MCF 10A (cell line): ENCODE measurements around the gene TNNT2. TPM values are rescaled to one million over a fixed set of nuclear protein-coding genes. Genes with fewer than 3 reads are reported as not detected.

Source experiments
- BruUV-seq: library from RNA; stranded (reverse); fragments of 400-500 nt; replicated peaks from 2 replicates; lab custom pipeline; 2021; lab: Mats Ljungman, UMichigan
- CTCF ChIA-PET: fragments of 300-600 bp; sonication (Branson Sonifier 250); formaldehyde crosslinking; extraction: SDS; loops from one replicate; lab custom pipeline; 2021; ENCODE audit warnings: antibody characterized with exemption, inconsistent platforms; lab: Yijun Ruan, JAX
- POLR2A ChIA-PET: fragments of 300-600, 350-650 bp; sonication (Branson Sonifier 250); formaldehyde crosslinking; extraction: SDS; loops from one replicate; lab custom pipeline; 2020; ENCODE audit warnings: antibody characterized with exemption, inconsistent platforms; lab: Yijun Ruan, JAX
- DNase-seq: peaks from one replicate; pipeline ENCODE4 v3.0.0-alpha.2; 2018; ENCODE audit not compliant: unreplicated experiment
- H3K27ac Mint-ChIP-seq: one replicate; pipeline ENCODE4 v1.8.0; 2022; ENCODE audit warnings: mild to moderate bottlenecking, low read depth, mixed read lengths; ENCODE audit not compliant: unreplicated experiment
- H3K27me3 Mint-ChIP-seq: one replicate; pipeline ENCODE4 v1.8.0; 2022; ENCODE audit warnings: mixed read lengths; ENCODE audit not compliant: insufficient read depth, unreplicated experiment
- H3K36me3 Mint-ChIP-seq: one replicate; pipeline ENCODE4 v1.8.0; 2022; ENCODE audit warnings: mild to moderate bottlenecking, moderate library complexity, mixed read lengths; ENCODE audit not compliant: insufficient read depth, unreplicated experiment
- H3K4me1 Mint-ChIP-seq: one replicate; pipeline ENCODE4 v1.8.0; 2022; ENCODE audit warnings: mixed read lengths; ENCODE audit not compliant: insufficient read depth, unreplicated experiment
- H3K4me3 Mint-ChIP-seq: one replicate; pipeline ENCODE4 v1.8.0; 2022; ENCODE audit warnings: mild to moderate bottlenecking, moderate library complexity, mixed read lengths; ENCODE audit not compliant: unreplicated experiment
- H3K9me3 Mint-ChIP-seq: one replicate; pipeline ENCODE4 v1.8.0; 2022; ENCODE audit warnings: mixed read lengths; ENCODE audit not compliant: unreplicated experiment
- CTCF ChIP-seq: fragments of 200-600 bp; IDR thresholded peaks from one replicate; pipeline ENCODE4 v1.8.0; 2022; ENCODE audit warnings: antibody characterized with exemption, mild to moderate bottlenecking; ENCODE audit not compliant: unreplicated experiment
- intact Hi-C: fragments of 100-400 bp; cut with micrococcal nuclease; formaldehyde crosslinking; loops from 2 replicates; pipeline ENCODE4 v1.14.1; 2022
- total RNA-seq: library from RNA; stranded (reverse); gene quantifications from 2 replicates; pipeline ENCODE4 v1.2.3, GENCODE V29; 2022

Gene TNNT2
- total RNA-seq, 1 experiment from 2014 or later = 0.37 TPM

GRCh38 chr1:201389051-201389450 lies 11.6 kb upstream of the TNNT2 start:
- POLR2A ChIA-PET = interaction anchor here (0.9 to 1.3 kb wide), 3 partner anchors 8 to 47 kb away, joined by 3 to 4 read pairs (median 3); partner anchors contain the start of gene LAD1
- DNase-seq = no peak
- no TSS peak for BruUV-seq
- CTCF ChIA-PET = interaction anchor here (0.5 to 20.0 kb wide), 16 partner anchors 8 to 416 kb away, joined by 3 to 539 read pairs (median 5); no protein-coding TSS in a partner anchor
- intact Hi-C loops = no loop called here
- H3K4me3 Mint-ChIP-seq = no peak overlapping the region
- no peaks in the 10 kb centered on the region for H3K27me3 Mint-ChIP-seq
- no peaks in the 10 kb centered on the region for H3K9me3 Mint-ChIP-seq
- H3K36me3 Mint-ChIP-seq = peaks cover 17% of the 10 kb centered on the region
- peaks cover 11% of the 10 kb centered on the region for H3K4me1 Mint-ChIP-seq
- H3K27ac Mint-ChIP-seq = no peak overlapping the region
- no peak for TF ChIP-seq CTCF

DNA sequence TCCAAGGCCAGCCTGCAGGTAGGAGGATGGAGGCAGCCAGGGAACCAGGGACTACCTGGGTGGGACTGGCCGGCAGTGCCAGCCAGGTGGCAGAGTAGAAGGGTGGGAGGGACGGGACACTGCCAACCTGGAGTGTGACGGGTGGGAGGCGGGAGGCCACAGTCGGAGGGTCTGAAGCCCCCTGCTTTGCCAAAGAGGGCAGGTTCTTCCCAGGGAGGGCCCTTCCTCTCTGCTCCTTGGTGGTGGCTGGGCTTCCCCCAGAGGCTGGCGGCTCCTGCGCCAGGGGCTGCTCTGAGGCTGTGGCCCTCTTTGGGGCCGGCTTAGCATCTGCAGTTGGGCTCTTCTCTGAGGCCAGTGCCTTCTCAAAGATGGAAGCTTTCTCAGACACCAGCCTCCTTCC lies 8.7 kb upstream of the TNNT2 start:
- H3K4me1 Mint-ChIP-seq = peaks cover 19% of the 10 kb centered on the region
- POLR2A ChIA-PET = interaction anchor here (0.9 to 1.7 kb wide), 6 partner anchors 10 to 139 kb away, joined by 3 to 5 read pairs (median 3); no protein-coding TSS in a partner anchor
- no peak overlapping the region for H3K4me3 Mint-ChIP-seq
- no TSS peak for BruUV-seq
- no peaks in the 10 kb centered on the region for H3K27me3 Mint-ChIP-seq
- CTCF ChIA-PET = interaction anchor here (0.5 to 20.0 kb wide), 39 partner anchors 10 to 876 kb away, joined by 3 to 539 read pairs (median 5); no protein-coding TSS in a partner anchor
- intact Hi-C loops = no loop called here
- TF ChIP-seq CTCF = no peak
- DNase-seq = no peak
- no peaks in the 10 kb centered on the region for H3K9me3 Mint-ChIP-seq
- H3K36me3 Mint-ChIP-seq = peaks cover 12% of the 10 kb centered on the region
- peak overlapping the region; percentile 24 for H3K27ac Mint-ChIP-seq

DNA sequence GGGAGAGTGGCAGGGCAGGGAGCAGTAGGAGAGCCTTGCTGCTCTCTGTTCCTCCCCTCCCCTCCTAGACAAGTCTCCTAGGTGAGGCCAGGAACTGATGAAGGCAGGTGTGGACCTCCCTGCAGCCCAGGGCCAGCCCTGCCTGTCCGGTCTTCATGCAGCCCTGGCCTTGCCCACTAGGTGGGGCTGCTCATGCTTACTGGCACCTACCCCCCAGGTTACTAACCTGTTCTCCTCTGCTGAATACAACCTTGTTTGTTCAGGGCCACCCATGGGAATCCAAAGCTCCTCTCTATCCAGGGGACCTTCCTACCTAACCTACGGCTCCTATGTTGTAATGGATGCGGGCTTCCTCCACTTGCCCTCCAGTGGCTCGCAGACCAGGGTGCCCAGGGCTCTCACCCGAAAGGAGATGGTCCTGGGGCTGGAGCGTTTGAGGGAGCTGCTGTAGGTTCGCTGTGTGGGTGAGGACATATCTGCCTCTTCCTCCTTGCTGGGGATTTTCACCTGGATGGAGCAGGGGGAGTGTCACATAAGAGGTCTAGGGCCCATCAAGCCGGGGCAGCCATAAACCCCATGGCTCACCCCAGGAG lies 7.9 kb upstream of the TNNT2 start:
- Mint-ChIP-seq H3K9me3 (no peaks in the 10 kb centered on the region), H3K27me3 (no peaks in the 10 kb centered on the region), H3K27ac (no peak overlapping the region), H3K4me3 (no peak overlapping the region), H3K36me3 (peaks cover 12% of the 10 kb centered on the region), H3K4me1 (peaks cover 19% of the 10 kb centered on the region)
- DNase-seq = peak; percentile 80
- TF ChIP-seq CTCF = peak; percentile 99
- intact Hi-C loops = loop anchor here (1.0 to 2.0 kb wide), 3 partner anchors 14 to 127 kb away; partner anchors contain the start of gene LAD1
- BruUV-seq = no TSS peak
- POLR2A ChIA-PET = interaction anchor here (0.9 to 2.1 kb wide), 10 partner anchors 9 to 111 kb away, joined by 3 to 5 read pairs (median 4); partner anchors contain the start of gene PHLDA3
- CTCF ChIA-PET = interaction anchor here (0.5 to 20.0 kb wide), 54 partner anchors 10 to 875 kb away, joined by 3 to 539 read pairs (median 5); partner anchors contain the start of gene PHLDA3

DNA sequence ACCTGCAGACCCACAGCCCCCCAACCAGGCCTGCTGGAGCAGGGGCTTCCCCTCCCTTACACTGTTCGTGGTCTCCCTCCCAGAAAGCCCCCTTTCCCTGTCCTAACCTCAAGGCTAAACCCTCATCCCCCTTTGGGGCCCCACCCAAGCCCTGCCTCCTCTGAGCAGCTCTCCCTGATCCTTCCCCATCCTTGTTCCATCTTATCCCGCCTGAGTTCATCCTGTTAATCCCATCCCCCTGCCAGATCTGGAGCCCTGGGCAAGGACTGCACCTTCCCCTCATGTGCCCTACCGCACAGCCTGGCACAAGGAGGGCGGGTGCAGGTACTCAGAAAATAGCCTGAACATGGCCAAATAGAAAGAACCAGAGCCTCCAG lies 6.9 kb upstream of the TNNT2 start:
- ChIA-PET POLR2A (interaction anchor here (0.9 to 2.1 kb wide), 3 partner anchors 13 to 77 kb away, joined by 3 to 5 read pairs (median 5); no protein-coding TSS in a partner anchor), CTCF (interaction anchor here (0.5 to 20.0 kb wide), 29 partner anchors 10 to 497 kb away, joined by 3 to 539 read pairs (median 5); partner anchors contain the start of gene PHLDA3)
- Mint-ChIP-seq H3K36me3 (peaks cover 12% of the 10 kb centered on the region), H3K27me3 (no peaks in the 10 kb centered on the region), H3K9me3 (no peaks in the 10 kb centered on the region), H3K27ac (peak overlapping the region; percentile 12), H3K4me3 (no peak overlapping the region), H3K4me1 (peaks cover 19% of the 10 kb centered on the region)
- intact Hi-C loops = loop anchor here (2.0 kb wide), 1 partner anchor 128 kb away; no protein-coding TSS in a partner anchor
- BruUV-seq = no TSS peak
- no peak for DNase-seq
- no peak for TF ChIP-seq CTCF
